Esophagus squamous epithelium (tissue), 4 donors: ENCODE data around the gene RNF217.

ENCODE experiments used
- CTCF ChIP-seq, 6 experiments: fragments of 450-650 bp in 4 of 6; fragments of 200-600 bp in 2 of 6; sonication (generic) in 2 of 6; IDR thresholded peaks; one replicate each; pipeline ENCODE4 v1.5.1; 2016 to 2019; ENCODE audit warnings: antibody characterized with exemption in 6 of 6, mild to moderate bottlenecking in 4 of 6, moderate library complexity in 4 of 6
- POLR2A ChIP-seq, 4 donors: fragments of 450-650 bp; IDR thresholded peaks; one replicate each; pipeline ENCODE4 v1.6.1; 2017; ENCODE audit warnings: antibody characterized with exemption in 4 of 4, mild to moderate bottlenecking in 4 of 4, moderate library complexity in 3 of 4

DNA sequence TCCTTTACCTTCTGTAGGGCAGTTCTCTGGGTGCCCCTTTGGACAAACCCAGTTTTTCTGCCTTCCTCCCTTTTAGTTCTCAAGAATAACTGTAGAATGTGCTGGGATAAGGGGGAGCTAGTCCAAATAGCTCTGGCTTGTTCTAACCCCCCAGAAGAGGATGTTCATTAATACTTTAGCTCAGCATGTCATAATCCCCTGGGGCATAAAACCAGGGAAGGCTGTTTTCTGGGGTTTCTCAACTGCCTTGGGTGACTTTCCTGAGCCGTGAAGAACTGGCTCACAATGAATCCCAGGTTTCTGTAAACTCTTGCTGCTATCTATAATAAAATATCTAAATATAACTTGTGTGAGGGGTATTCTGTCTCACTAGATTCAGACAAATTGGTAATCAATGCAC is 44.5 kb upstream of the RNF217 start:
- no peak for TF ChIP-seq CTCF (IDR thresholded peaks at IDR 0.05)
- TF ChIP-seq POLR2A (IDR thresholded peaks at IDR 0.05): no peak
